ENCODE measurements around the gene ANKMY1.
A peak's percentile ranks its signal among the peaks of the same experiment; 100 is the strongest.

Gene ANKMY1

DNA sequence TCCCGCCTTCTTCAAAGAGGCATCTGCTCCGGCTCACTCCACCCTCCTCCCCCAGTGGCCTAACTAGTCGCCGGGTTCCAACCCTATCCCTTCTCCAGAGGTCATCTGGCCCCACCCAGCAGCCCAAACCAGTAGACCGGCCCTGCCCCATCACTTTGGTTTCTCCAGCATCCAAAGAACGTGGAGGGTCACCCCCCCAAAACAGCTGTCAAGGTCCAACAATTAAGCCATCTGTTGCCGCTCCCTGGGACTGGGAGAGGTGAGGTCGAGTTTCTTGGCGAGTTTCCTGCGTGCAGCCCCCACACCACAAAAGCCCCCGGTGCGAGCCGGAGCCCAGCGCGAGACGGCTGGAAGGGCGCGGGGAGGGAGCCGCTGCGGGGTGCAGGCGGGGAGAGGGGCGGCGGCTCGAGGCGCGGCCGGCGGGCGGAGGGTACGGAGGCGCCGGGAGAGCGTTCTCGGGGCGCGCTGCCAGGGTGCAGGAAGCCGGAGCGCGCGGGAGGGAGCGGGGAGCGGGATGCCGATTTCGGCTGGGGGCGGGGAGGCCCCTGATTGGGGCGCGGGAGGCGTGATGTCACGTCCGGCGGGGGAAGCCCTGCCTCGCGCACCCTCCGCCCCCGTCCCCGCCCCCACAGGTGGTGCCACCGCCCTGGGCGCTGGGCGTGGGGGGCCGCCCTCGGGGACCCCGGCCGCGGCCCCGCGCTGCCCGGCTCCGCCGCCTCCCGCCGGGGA lies 122.9 kb downstream of the ANKMY1 start:
- DNase-seq (ENCODE audit: low spot score in 2 of 2), result peak; percentile 82 to 97
- Histone ChIP-seq H3K36me3 (replicated peaks) (no peaks in the 10 kb centered on the region), H3K4me3 (peak overlapping the region; percentile 42), H3K27me3 (ENCODE audit: low read depth) (no peaks in the 10 kb centered on the region), H3K9me3 (no peaks in the 10 kb centered on the region), H3K4me1 (peaks cover 16% of the 10 kb centered on the region)
- in situ Hi-C loops (cut with MboI; ENCODE audit: low sequenced_read_pairs), result loop anchor here (5.0 to 25.0 kb wide), 3 partner anchors 203 to 373 kb away; partner anchors contain the start of gene OR6B3

DNA sequence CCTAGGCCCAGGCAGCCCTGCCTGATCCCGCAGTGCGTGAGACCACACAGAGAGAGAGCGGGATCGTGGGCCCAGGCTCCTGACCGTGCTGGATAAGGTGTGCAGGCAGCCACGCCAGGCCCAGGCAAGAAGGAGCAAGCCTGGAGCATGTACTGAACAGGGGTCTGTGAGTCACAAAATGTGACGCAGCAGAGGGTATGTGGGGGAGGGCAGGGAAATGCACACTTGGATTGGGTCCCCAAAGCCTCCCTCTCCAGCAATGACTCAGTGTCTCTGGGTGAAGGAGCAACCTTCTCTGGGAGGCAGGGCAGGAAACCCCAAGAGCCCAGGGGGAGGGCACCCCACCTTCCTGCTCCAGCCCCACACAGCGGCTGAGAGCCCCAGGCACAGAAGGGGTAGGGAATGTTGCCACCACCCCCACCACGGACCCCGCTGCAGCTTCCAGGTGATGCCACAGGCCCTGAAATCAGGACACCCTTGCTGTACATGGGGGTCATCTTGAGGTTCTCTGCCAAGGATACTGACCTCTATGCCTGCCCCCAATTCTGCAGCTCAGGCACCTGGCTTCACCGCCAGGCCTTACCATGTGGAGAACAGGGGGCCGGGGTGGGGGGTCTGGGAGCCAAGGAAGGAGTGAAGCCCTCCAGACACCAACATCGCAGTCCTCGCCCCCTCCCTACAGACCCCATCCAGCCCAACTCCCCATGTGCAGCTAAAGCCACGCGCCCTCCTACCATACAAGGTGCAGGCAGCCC lies 123.6 kb downstream of the ANKMY1 start:
- DNase-seq (ENCODE audit: low spot score in 2 of 2), result no peak
- Histone ChIP-seq H3K4me1 (peaks cover 16% of the 10 kb centered on the region), H3K4me3 (peak overlapping the region; percentile 42), H3K27me3 (ENCODE audit: low read depth) (no peaks in the 10 kb centered on the region), H3K36me3 (replicated peaks) (no peaks in the 10 kb centered on the region), H3K9me3 (no peaks in the 10 kb centered on the region)
- in situ Hi-C loops (cut with MboI; ENCODE audit: low sequenced_read_pairs), result loop anchor here (25.0 kb wide), 1 partner anchor 372 kb away; the partner anchor contains the start of gene OR6B3

DNA sequence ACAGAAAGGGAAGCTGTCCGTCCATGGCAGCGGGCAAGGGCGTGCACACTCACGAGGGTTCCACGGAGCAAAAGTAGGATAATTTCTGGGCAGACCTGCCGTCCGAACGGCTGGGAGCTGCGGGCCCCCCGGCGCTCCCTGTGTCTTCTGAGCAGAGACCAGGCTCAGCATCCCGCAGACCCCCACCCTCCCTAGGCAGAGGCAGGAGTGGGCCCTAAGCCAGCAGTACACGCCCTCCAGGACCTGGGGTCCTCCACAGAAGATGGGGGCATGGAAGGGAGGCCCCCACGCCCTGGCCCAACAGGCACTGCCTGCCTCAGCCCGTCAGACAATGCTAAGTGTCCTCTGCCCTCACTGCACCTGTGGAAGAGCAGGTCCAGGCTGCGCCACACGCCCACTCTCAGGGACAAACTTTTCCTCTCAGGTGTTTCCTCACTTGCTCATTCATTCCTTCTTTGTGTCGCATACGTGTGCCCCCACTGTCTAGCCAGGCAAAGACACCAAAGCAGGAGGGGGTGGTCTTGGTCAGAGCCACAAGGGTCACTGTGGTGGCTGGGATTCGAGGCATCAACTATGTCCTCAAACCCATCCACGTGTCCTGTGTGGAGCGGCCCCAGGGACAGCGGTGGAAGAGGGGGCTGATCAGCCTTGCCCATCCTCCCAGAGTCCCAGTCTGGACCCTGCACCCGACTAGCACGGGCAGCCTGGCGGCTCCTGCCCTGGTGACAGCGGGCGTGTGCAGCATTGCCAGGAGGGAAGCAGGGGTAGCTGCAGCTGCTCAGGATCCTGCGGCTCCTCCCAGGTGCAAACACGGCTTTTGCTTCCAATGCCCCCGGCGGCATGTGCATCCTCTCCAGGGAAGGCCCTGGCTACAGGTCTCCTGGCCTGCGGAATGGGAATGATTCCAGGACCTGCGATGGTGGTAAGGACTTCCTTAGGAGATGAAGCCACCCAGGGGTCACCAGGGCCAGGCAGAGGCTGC lies 124.7 kb downstream of the ANKMY1 start:
- Histone ChIP-seq H3K36me3 (replicated peaks) (no peaks in the 10 kb centered on the region), H3K9me3 (no peaks in the 10 kb centered on the region), H3K27me3 (ENCODE audit: low read depth) (no peaks in the 10 kb centered on the region; the same call in 1 of the 2 replicates), H3K4me3 (no peak overlapping the region), H3K4me1 (peaks cover 16% of the 10 kb centered on the region)
- DNase-seq (ENCODE audit: low spot score in 2 of 2), result peak in 1 of 2 experiments; percentile 6
- in situ Hi-C loops (cut with MboI; ENCODE audit: low sequenced_read_pairs), result loop anchor here (25.0 kb wide), 1 partner anchor 371 kb away; the partner anchor contains the start of gene OR6B3

- H3K4me3 ChIP-seq, result no peak overlapping the region
- in situ Hi-C loops (cut with MboI; ENCODE audit: low sequenced_read_pairs), result loop anchor here (25.0 kb wide), 1 partner anchor 370 kb away; the partner anchor contains the start of gene OR6B3
- H3K27me3 ChIP-seq (ENCODE audit: low read depth), result no peaks in the 10 kb centered on the region; the same call in 1 of the 2 replicates
- no peaks in the 10 kb centered on the region for H3K36me3 ChIP-seq (replicated peaks)
- H3K9me3 ChIP-seq, result no peaks in the 10 kb centered on the region
- peaks cover 13% of the 10 kb centered on the region for H3K4me1 ChIP-seq
- no peak for DNase-seq (ENCODE audit: low spot score in 2 of 2)
Measured at GRCh38 chr2:240432430-240432819, 125.4 kb downstream of the ANKMY1 start.

GRCh38 chr2:240431661-240432424 lies 125.9 kb downstream of the ANKMY1 start:
- H3K4me1 ChIP-seq, result peaks cover 10% of the 10 kb centered on the region
- H3K27me3 ChIP-seq (ENCODE audit: low read depth), result no peaks in the 10 kb centered on the region; the same call in 1 of the 2 replicates
- no peaks in the 10 kb centered on the region for H3K36me3 ChIP-seq (replicated peaks)
- no peak overlapping the region for H3K4me3 ChIP-seq
- H3K9me3 ChIP-seq, result no peaks in the 10 kb centered on the region
- DNase-seq (ENCODE audit: low spot score in 2 of 2), result peak in 1 of 2 experiments; percentile 6
- in situ Hi-C loops (cut with MboI; ENCODE audit: low sequenced_read_pairs), result loop anchor here (25.0 kb wide), 1 partner anchor 370 kb away; the partner anchor contains the start of gene OR6B3

GRCh38 chr2:240431271-240431660 lies 126.5 kb downstream of the ANKMY1 start:
- Histone ChIP-seq H3K36me3 (replicated peaks) (no peaks in the 10 kb centered on the region), H3K27me3 (ENCODE audit: low read depth) (no peaks in the 10 kb centered on the region; the same call in 1 of the 2 replicates), H3K4me3 (no peak overlapping the region), H3K9me3 (no peaks in the 10 kb centered on the region), H3K4me1 (peaks cover 6% of the 10 kb centered on the region)
- in situ Hi-C loops (cut with MboI; ENCODE audit: low sequenced_read_pairs), result loop anchor here (25.0 kb wide), 1 partner anchor 369 kb away; the partner anchor contains the start of gene OR6B3
- DNase-seq (ENCODE audit: low spot score in 2 of 2), result peak in 1 of 2 experiments; percentile 5

DNA sequence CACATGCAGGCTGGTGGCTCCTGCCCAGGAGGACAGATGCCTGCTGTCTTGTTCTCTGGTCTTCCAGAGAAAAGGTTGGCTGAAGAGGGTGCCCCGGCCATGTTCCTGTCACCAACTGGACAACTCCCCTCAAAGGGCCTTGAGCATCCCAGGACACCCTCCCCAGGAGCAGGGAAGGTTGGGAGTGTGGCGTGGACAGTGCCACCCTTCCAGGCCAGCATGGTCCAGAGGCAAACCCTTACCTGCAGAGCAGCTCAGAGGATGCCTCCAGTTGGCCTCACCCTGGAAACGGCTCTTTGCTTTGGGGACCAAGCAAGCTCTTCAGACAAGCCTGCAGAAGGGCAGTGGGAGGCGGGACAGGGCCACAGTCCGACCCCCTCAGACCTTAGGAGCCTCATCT lies 127.2 kb downstream of the ANKMY1 start:
- H3K36me3 ChIP-seq (replicated peaks), result no peaks in the 10 kb centered on the region
- in situ Hi-C loops (cut with MboI; ENCODE audit: low sequenced_read_pairs), result loop anchor here (25.0 kb wide), 1 partner anchor 368 kb away; the partner anchor contains the start of gene OR6B3
- peaks cover 6% of the 10 kb centered on the region for H3K4me1 ChIP-seq
- no peak for DNase-seq (ENCODE audit: low spot score in 2 of 2)
- no peak overlapping the region for H3K4me3 ChIP-seq
- H3K9me3 ChIP-seq, result no peaks in the 10 kb centered on the region
- H3K27me3 ChIP-seq (ENCODE audit: low read depth), result no peaks in the 10 kb centered on the region; the same call in 1 of the 2 replicates

GRCh38 chr2:240429872-240430491 lies 127.8 kb downstream of the ANKMY1 start:
- DNase-seq (ENCODE audit: low spot score in 2 of 2), result peak in 1 of 2 experiments; percentile 4
- in situ Hi-C loops (cut with MboI; ENCODE audit: low sequenced_read_pairs), result loop anchor here (25.0 kb wide), 1 partner anchor 368 kb away; the partner anchor contains the start of gene OR6B3

More at GRCh38 chr2:240429872-240430491, 127.8 kb downstream of the ANKMY1 start:
- Histone ChIP-seq H3K27me3 (ENCODE audit: low read depth) (no peaks in the 10 kb centered on the region; the same call in 1 of the 2 replicates), H3K36me3 (replicated peaks) (no peaks in the 10 kb centered on the region), H3K9me3 (no peaks in the 10 kb centered on the region), H3K4me3 (no peak overlapping the region), H3K4me1 (peaks cover 6% of the 10 kb centered on the region)

Measured in HAP-1 (cell line).